ENCODE data around the gene SPHK2. TPM values are rescaled to one million over a fixed set of nuclear protein-coding genes. Genes with fewer than 3 reads are reported as not detected.

SPHK2 gene
- total RNA-seq, 4 donors from 2014 or later = 41.8 to 185 (median 68.7) TPM

DNA sequence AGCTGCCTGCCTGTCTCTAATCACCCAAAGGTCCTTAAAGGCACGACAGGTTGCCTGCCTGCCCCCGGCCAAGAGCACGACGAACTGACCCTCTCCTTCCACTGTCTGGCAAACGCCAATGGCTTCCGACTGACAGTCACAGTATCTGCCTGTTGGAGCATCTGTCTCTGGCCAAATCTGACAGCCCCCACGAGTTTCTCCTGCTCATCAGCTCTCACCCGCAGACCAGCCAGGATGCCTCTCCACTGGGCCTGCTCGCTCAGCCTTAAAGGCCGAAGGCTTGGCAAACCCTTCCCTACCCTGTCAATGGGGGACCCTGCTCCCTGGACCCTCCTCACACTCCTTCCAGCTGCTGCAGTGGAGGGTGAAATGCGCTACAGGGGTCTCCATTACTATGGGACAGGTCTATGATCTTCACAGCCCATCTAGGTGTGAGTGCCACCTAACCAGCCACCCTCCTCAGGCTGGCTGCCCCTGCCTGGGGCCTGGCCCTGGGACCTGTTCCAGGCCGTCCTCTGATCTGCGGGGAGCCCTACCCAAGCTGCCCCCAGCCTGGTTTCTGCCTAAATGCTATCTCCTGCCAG, 5.4 kb upstream of the SPHK2 start:
- intact Hi-C loops (cut with DNase I; ENCODE audit: low total_unique reads) = no loop called here
- Histone ChIP-seq H3K4me3 (peak overlapping the region in 3 of 4 donors; percentile 33 to 50 (median 36)), H3K4me1 (peaks cover 24 to 41% (median 40%) of the 10 kb centered on the region in 4 donors), H3K9me3 (no peaks in the 10 kb centered on the region), H3K36me3 (peaks cover 0 to 19% (median 6%) of the 10 kb centered on the region in 4 donors), H3K27me3 (no peaks in the 10 kb centered on the region), H3K27ac (peak overlapping the region; percentile 90 to 97 (median 94))
- 46% methylated on average over 13 of the region's 13 CpGs; no CpG with 5 or more reads in 1 of the 2 donors for WGBS, 2 donors (ENCODE audit: low coverage in 1 of 2)
- TF ChIP-seq EP300 (IDR thresholded peaks at IDR 0.05; ENCODE audit: low read depth) = no peak
- TF ChIP-seq, protein P1, sequence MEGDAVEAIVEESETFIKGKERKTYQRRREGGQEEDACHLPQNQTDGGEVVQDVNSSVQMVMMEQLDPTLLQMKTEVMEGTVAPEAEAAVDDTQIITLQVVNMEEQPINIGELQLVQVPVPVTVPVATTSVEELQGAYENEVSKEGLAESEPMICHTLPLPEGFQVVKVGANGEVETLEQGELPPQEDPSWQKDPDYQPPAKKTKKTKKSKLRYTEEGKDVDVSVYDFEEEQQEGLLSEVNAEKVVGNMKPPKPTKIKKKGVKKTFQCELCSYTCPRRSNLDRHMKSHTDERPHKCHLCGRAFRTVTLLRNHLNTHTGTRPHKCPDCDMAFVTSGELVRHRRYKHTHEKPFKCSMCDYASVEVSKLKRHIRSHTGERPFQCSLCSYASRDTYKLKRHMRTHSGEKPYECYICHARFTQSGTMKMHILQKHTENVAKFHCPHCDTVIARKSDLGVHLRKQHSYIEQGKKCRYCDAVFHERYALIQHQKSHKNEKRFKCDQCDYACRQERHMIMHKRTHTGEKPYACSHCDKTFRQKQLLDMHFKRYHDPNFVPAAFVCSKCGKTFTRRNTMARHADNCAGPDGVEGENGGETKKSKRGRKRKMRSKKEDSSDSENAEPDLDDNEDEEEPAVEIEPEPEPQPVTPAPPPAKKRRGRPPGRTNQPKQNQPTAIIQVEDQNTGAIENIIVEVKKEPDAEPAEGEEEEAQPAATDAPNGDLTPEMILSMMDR (IDR thresholded peaks at IDR 0.05) = no peak
- TF ChIP-seq POLR2A (IDR thresholded peaks at IDR 0.05) = no peak
- in situ Hi-C loops (cut with MboI; ENCODE audit: low pct_ligation_motif_present in 1 of 4, low pct_unique_long_range_greater_than_20kb in 1 of 4, low sequenced_read_pairs in 3 of 4) = no loop called here
- no peak for DNase-seq

DNA sequence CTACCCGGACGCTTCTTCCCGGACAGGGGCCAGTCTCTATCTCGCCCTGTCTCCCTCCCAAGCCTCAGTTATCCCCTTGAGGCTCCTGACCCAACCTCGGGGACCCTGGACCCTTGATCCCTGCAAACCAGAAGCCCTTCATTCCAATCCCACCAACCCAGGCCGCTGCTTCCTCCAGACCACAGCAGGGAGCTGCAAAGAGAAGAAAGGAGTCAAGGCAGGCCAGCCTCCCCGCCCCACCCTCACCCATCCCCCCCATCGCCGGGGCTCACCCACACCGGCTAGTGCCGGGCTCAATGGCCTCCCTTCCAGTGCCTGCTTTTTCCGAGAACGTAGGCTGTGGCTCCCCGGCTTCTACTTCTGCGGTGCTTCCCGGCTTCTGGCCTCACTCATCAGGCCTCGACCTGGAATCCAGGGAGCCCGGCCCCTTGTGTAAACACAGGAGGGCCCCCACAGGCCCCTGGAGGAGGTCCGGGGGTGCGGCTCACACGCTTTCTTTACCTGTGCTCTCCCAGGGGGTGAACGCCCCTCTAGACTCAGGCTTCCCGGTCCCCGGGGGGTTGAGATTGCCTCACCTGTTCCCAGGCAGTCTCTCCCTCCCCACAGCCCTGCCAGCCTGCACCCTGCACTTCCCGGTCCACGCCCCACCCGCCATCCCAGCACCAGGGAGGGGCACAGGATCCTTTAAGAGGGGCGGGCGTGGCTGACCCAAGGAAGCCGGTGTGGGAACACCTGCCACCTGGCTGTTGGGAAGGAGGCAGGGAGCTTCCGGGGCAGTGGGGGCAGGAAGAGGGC, 4.7 kb upstream of the SPHK2 start, which contains the start of gene FAM83E:
TSS of gene FAM83E (minus strand) at position 641 of the 795 bp plus-strand sequence. CDS start 1,704 bp downstream, outside the sequence.
- Histone ChIP-seq H3K9me3 (no peaks in the 10 kb centered on the region), H3K4me1 (peaks cover 24 to 43% (median 42%) of the 10 kb centered on the region in 4 donors), H3K4me3 (peak within 1 kb of the TSS in 3 of 4 donors; percentile 33 to 50 (median 36)), H3K27ac (peak within 1 kb of the TSS; percentile 90 to 97 (median 94)), H3K27me3 (no peaks in the 10 kb centered on the region), H3K36me3 (peaks cover 0 to 19% (median 6%) of the 10 kb centered on the region in 4 donors)
- TF ChIP-seq, protein P1 (IDR thresholded peaks at IDR 0.05) = peak in 2 of 5 experiments; percentile 14 to 44
- peak; percentile 37 to 93 (median 81) for TF ChIP-seq POLR2AphosphoS5 (IDR thresholded peaks at IDR 0.05)
- TF ChIP-seq EP300 (IDR thresholded peaks at IDR 0.05; ENCODE audit: low read depth) = peak; percentile 69
- peak; percentile 91 for TF ChIP-seq POLR2A (IDR thresholded peaks at IDR 0.05)
- WGBS, 2 donors (ENCODE audit: low coverage in 1 of 2) = 58% methylated on average over 24 of the region's 31 CpGs; no CpG with 5 or more reads in 1 of the 2 donors
- DNase-seq = peak; percentile 96
- intact Hi-C loops (cut with DNase I; ENCODE audit: low total_unique reads) (no loop called here), in situ Hi-C loops (cut with MboI; ENCODE audit: low pct_ligation_motif_present in 1 of 4, low pct_unique_long_range_greater_than_20kb in 1 of 4, low sequenced_read_pairs in 3 of 4) (no loop called here)

DNA sequence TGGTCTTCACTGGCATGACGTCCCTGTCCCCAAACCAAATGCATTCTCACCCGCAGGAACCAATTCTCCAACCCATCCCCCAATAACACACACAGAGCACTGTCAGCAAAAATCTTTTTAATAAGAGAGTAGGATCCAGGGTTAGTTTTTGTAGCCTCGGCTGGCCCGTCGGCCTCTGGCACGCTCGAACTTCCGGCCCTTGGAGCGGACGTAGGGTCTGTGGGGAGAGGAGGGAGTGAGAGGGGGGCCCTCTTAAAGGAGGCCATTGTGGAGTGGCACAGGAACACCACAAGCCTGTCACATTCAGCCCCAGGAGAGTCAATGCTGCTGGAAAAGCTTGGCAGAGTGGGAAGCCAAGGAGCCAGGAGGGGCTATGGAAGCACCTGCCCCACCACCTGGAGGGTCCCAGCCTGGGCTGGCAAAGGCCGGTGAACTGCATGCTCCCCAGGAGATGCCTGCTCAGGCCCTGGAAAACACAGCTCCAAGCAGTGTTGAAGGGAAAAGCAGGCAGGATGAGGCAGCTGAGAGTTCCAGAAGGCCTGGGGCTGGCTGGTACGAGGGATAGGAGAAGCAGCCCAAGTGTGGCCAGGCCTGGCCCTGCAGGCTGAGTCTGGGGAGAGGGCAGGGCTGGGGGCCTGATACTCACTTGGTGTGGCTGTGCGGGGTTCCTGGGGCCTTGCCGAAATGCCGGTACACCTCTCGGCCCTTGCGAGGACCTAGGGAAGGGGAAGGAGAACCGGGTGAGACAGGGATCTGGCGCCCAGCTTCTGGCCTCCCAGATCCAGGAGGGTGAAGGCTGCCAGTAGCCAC, 3.9 kb upstream of the SPHK2 start:
- peak overlapping the region; percentile 90 to 97 (median 94) for H3K27ac ChIP-seq
- 48% methylated on average over 17 of the region's 19 CpGs; no CpG with 5 or more reads in 1 of the 2 donors for WGBS, 2 donors (ENCODE audit: low coverage in 1 of 2)
- in situ Hi-C loops (cut with MboI; ENCODE audit: low pct_ligation_motif_present in 1 of 4, low pct_unique_long_range_greater_than_20kb in 1 of 4, low sequenced_read_pairs in 3 of 4) (no loop called here), intact Hi-C loops (cut with DNase I; ENCODE audit: low total_unique reads) (no loop called here)
- no peaks in the 10 kb centered on the region for H3K9me3 ChIP-seq
- H3K4me3 ChIP-seq = peak overlapping the region in 2 of 4 donors; percentile 11 to 33
- H3K27me3 ChIP-seq = no peaks in the 10 kb centered on the region
- no peak for TF ChIP-seq EP300 (IDR thresholded peaks at IDR 0.05; ENCODE audit: low read depth)
- TF ChIP-seq POLR2A (IDR thresholded peaks at IDR 0.05) = no peak
- TF ChIP-seq, protein P1 (IDR thresholded peaks at IDR 0.05) = no peak
- TF ChIP-seq POLR2AphosphoS5 (IDR thresholded peaks at IDR 0.05) = no peak
- DNase-seq = no peak
- H3K36me3 ChIP-seq = peaks cover 0 to 19% (median 6%) of the 10 kb centered on the region in 4 donors
- H3K4me1 ChIP-seq = peaks cover 24 to 50% (median 48%) of the 10 kb centered on the region in 4 donors

Measured in transverse colon (tissue), 4 donors.